ENCODE results near the gene EPHA3.

The EPHA3 gene

DNA sequence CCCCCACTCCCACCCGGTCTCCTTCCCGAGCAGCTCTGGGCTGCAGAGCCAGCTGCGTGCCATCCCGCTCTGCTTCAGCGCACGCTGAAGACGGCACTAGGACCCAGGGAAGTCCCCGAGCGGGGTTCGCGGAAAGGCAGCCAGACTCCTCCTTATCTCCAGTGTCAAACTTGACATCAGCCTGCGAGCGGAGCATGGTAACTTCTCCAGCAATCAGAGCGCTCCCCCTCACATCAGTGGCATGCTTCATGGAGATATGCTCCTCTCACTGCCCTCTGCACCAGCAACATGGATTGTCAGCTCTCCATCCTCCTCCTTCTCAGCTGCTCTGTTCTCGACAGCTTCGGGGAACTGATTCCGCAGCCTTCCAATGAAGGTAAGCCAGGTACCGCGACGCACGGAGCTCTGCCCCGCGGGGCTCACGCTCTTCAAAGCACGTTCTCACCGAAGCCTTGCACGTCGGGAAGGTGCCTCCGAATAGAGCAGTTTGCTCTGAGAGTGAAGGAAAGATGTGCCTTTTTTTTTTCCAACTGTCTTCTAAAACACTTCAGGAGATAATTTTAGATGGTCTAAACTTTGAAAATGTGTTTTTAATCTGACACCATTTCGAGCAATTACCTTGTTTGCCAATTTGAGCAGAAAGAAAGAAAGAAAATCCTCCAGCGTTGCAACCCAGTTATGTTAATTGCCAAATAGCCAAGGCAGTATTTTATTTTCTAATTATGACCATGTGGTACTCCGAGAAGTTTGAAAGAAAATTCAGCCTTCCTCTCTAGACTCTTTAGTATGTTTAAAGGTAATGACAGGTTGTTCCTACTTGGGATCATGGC is at the start of gene EPHA3:
TSS of gene EPHA3 (plus strand) at position 161 of the 830 bp plus-strand sequence. CDS start at position 289, 128 bp downstream.
- H3K27ac ChIP-seq: peak within 1 kb of the TSS in 1 of 2 donors; percentile 19
- H3K9me3 ChIP-seq: no peaks in the 10 kb centered on the region
- H3K4me3 ChIP-seq: peak within 1 kb of the TSS; percentile 43 to 48
- peaks cover 0 to 34% of the 10 kb centered on the region in 2 donors for H3K27me3 ChIP-seq
- TF ChIP-seq, protein P1, sequence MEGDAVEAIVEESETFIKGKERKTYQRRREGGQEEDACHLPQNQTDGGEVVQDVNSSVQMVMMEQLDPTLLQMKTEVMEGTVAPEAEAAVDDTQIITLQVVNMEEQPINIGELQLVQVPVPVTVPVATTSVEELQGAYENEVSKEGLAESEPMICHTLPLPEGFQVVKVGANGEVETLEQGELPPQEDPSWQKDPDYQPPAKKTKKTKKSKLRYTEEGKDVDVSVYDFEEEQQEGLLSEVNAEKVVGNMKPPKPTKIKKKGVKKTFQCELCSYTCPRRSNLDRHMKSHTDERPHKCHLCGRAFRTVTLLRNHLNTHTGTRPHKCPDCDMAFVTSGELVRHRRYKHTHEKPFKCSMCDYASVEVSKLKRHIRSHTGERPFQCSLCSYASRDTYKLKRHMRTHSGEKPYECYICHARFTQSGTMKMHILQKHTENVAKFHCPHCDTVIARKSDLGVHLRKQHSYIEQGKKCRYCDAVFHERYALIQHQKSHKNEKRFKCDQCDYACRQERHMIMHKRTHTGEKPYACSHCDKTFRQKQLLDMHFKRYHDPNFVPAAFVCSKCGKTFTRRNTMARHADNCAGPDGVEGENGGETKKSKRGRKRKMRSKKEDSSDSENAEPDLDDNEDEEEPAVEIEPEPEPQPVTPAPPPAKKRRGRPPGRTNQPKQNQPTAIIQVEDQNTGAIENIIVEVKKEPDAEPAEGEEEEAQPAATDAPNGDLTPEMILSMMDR (IDR thresholded peaks at IDR 0.05): no peak
- peaks cover 0 to 7% (median 3%) of the 10 kb centered on the region in 4 donors for H3K4me1 ChIP-seq
- DNase-seq: peak; percentile 84 to 86
- no peaks in the 10 kb centered on the region for H3K36me3 ChIP-seq
- intact Hi-C loops (cut with DNase I; ENCODE audit: low total_unique reads): no loop called here

DNA sequence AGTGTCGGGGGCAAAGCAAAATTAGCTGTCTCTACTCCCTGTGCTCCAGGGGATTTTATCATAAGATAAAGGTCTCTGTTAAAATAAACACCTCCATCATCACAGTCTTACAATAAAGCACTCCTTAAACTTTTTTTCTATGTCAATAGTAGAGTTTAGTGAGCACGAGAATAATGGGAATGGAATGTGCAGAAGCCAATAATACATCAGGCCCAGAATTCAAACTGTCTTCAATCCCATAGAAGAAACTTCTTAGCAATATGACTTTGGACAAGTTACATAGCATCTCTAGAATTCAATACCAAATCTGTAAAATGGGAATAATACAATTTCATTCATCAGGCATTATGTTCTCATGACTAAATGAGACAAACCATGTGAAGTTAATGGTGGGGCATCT is 49.0 kb upstream of the EPHA3 start:
- Histone ChIP-seq H3K4me1 (no peaks in the 10 kb centered on the region), H3K27ac (no peak overlapping the region), H3K9me3 (no peaks in the 10 kb centered on the region), H3K27me3 (no peaks in the 10 kb centered on the region), H3K36me3 (no peaks in the 10 kb centered on the region), H3K4me3 (no peak overlapping the region)
- TF ChIP-seq, protein P1 (IDR thresholded peaks at IDR 0.05): no peak
- intact Hi-C loops (cut with DNase I; ENCODE audit: low total_unique reads): no loop called here
- no peak for DNase-seq

DNA sequence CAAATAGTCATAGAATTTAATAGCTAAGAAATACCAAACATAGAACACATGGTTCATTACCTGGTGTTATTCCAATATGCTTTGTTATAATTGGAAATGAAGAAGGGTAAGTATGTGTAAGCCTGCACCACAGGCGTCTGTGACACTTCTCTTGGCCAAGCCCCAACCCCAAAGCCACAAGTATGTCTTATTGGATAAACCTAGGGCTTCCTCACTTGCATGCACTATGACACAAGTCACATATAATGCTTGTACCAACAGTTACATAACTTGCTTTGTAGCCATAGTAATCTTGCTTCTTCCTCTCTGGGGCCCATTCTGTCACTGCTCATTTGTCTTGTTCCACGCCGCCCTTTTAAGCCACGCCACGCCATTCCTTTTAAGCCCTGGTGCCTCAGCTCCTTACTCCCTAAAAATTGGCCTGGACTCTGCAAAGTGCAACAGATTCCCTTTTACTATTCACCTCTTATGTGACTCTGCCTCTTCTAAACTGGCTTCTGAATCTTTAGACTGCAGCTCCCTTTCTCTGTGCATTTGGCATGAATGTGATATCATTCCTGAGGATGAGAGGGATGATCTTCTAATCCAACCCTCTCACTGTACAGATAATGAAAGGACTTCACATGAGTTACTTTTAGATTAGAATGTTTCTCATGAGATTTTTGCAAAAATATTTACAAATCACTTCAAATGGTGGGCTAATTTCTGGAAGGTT is 48.1 kb upstream of the EPHA3 start:
- DNase-seq: peak; percentile 49 to 75
- H3K27me3 ChIP-seq: no peaks in the 10 kb centered on the region
- no peaks in the 10 kb centered on the region for H3K9me3 ChIP-seq
- TF ChIP-seq, protein P1 (IDR thresholded peaks at IDR 0.05): no peak
- no peak overlapping the region for H3K4me3 ChIP-seq
- H3K27ac ChIP-seq: no peak overlapping the region
- no peaks in the 10 kb centered on the region for H3K36me3 ChIP-seq
- no peaks in the 10 kb centered on the region for H3K4me1 ChIP-seq
- intact Hi-C loops (cut with DNase I; ENCODE audit: low total_unique reads): no loop called here

DNA sequence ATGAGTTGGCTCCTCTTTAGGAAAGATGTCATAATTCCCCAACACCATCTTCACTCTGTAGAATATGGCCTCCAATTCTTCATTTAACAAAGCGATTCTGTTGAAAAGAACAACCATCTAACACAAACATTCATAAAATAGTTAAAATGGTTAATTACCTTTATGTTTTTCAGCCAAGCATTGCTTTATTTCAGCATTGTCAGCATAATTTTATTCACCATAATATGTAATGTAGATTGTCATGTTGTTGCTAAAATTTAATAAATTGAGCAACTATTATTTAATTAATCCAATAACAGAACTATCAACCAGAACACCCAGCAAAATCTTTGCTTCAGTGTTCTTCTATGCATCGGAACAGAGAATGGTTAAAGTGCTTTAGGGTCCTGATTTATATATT is 46.2 kb upstream of the EPHA3 start:
- Histone ChIP-seq H3K4me1 (no peaks in the 10 kb centered on the region), H3K4me3 (no peak overlapping the region), H3K36me3 (no peaks in the 10 kb centered on the region), H3K27ac (no peak overlapping the region), H3K9me3 (no peaks in the 10 kb centered on the region), H3K27me3 (no peaks in the 10 kb centered on the region)
- no peak for DNase-seq
- TF ChIP-seq, protein P1 (IDR thresholded peaks at IDR 0.05): no peak
- intact Hi-C loops (cut with DNase I; ENCODE audit: low total_unique reads): no loop called here

DNA sequence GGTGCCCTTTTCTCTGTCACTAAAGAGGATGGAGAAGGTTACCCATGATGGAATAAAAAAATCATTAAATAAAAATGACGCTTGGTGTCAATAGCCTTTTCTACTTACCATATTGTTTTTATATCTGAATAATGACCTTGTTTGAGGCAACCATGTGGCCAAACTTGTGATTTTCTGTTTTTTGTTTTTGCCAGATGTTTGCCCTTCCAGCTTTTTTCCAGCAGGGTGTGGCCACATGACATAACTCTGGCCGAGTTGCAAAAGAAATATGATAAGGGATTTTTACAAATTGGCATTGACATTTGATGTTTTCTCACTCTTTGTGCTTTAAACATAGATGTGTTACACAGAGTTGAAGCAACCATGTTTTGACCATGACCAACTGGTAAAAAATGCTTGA is 39.7 kb upstream of the EPHA3 start:
- Histone ChIP-seq H3K36me3 (no peaks in the 10 kb centered on the region), H3K27ac (no peak overlapping the region), H3K4me1 (no peaks in the 10 kb centered on the region), H3K9me3 (no peaks in the 10 kb centered on the region), H3K27me3 (no peaks in the 10 kb centered on the region), H3K4me3 (no peak overlapping the region)
- intact Hi-C loops (cut with DNase I; ENCODE audit: low total_unique reads): no loop called here
- no peak for DNase-seq
- TF ChIP-seq, protein P1 (IDR thresholded peaks at IDR 0.05): no peak

Measured in tibial artery (tissue), 4 donors.